ENCODE measurements around the gene CDH4. TPM values are rescaled to one million over a fixed set of nuclear protein-coding genes. Genes with fewer than 3 reads are reported as not detected.

CDH4 gene
- polyA plus RNA-seq, 6 donors from 2014 or later = not detected

- no peak for DNase-seq
- H3K4me1 Mint-ChIP-seq = peaks cover 0 to 2% (median 0%) of the 10 kb centered on the region in 3 donors
- no peak overlapping the region for H3K4me3 Mint-ChIP-seq
- peaks cover 4 to 12% (median 6%) of the 10 kb centered on the region in 7 donors for H3K9me3 Mint-ChIP-seq
- no peak overlapping the region for H3K27ac Mint-ChIP-seq
- H3K36me3 Mint-ChIP-seq = no peaks in the 10 kb centered on the region
- peaks cover 0 to 7% (median 7%) of the 10 kb centered on the region in 3 donors for H3K27me3 Mint-ChIP-seq
- ATAC-seq (ENCODE audit: low read depth in 2 of 2) = no peak
Measured at GRCh38 chr20:61864481-61864880, 612.4 kb downstream of the CDH4 start.

- no peak overlapping the region for H3K4me3 Mint-ChIP-seq
- ATAC-seq (ENCODE audit: low read depth in 2 of 2) (no peak), DNase-seq (no peak)
- peaks cover 0 to 7% (median 7%) of the 10 kb centered on the region in 3 donors for H3K27me3 Mint-ChIP-seq
- peaks cover 0 to 2% (median 0%) of the 10 kb centered on the region in 3 donors for H3K4me1 Mint-ChIP-seq
- H3K36me3 Mint-ChIP-seq = no peaks in the 10 kb centered on the region
- H3K27ac Mint-ChIP-seq = no peak overlapping the region
- peaks cover 4 to 12% (median 6%) of the 10 kb centered on the region in 7 donors for H3K9me3 Mint-ChIP-seq
Measured at GRCh38 chr20:61865353-61865752, 613.3 kb downstream of the CDH4 start.

DNA sequence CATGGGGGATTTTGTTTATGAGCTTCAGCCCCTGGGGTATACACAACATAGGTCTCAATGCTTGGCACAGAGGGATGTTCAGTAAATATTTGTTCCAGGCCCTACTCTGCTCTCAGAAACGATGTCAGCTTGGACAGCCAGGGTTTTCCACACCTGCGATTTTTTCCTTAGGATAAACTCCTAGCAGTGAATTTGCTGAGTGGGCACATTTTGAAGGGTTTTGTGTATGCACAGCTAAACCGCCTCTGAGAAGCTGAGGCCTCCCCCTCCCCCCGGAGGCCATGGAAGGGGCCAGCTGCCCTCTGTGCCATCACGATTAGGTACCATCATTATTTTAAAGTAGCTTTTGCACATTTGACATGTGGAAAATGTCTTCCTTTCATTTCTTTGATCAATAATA is 614.1 kb downstream of the CDH4 start:
- H3K4me3 Mint-ChIP-seq = no peak overlapping the region
- peaks cover 0 to 7% (median 7%) of the 10 kb centered on the region in 3 donors for H3K27me3 Mint-ChIP-seq
- H3K27ac Mint-ChIP-seq = no peak overlapping the region
- H3K36me3 Mint-ChIP-seq = no peaks in the 10 kb centered on the region
- H3K4me1 Mint-ChIP-seq = peaks cover 0 to 2% (median 0%) of the 10 kb centered on the region in 3 donors
- DNase-seq (no peak), ATAC-seq (ENCODE audit: low read depth in 2 of 2) (no peak)
- peaks cover 4 to 12% (median 6%) of the 10 kb centered on the region in 7 donors for H3K9me3 Mint-ChIP-seq

DNA sequence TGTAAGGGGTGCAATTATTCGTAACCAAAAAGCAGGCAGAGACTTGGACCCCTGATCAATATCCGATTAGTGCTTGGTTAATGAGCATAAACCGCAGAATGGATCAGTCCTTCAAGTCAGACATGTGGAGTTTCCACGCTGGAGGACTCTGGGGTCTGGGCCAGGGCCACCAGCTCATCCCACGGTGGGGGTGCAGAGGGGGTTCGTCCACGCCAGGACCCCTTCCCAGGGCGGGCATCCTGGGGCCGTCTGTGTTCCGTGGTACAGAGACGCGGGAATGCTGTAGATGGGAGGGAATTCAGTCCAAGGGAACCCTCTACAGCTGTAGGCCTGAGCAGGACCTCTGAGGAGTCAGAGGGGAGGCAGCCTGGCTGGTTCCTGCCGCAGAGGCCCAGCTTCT is 615.9 kb downstream of the CDH4 start:
- DNase-seq = no peak
- Mint-ChIP-seq H3K36me3 (no peaks in the 10 kb centered on the region), H3K9me3 (peaks cover 4 to 12% (median 6%) of the 10 kb centered on the region in 7 donors)

DNA sequence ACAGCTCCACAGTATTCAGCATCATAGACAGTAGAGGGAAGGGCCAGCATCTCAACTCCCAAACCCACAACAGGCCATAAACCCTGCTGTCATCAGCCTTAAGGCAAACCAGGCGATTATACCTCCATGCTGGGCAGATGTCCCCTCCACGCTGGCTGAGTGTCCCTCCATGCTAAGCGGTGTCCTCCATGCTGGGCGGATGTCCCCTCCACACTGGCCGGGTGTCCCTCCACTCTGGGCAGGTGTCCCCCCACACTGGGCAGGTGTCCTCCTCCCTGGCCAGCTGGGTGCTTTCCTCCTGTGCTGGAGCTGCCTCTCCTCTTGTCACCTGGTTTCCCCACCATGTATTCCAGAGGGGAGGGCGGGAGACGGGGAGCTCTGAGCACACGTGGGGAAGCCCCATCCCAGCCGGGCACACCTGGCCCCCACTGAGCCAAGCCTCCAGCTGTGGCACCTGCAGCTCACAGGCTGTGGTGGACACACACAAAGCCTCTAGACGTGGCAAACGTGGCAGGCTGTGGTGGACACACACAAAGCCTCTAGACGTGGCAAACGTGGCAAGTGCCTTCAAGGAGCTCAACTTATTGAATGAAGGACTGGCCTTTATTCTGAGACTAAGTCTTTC is 616.5 kb downstream of the CDH4 start:
- peaks cover 0 to 2% (median 0%) of the 10 kb centered on the region in 3 donors for H3K4me1 Mint-ChIP-seq
- H3K4me3 Mint-ChIP-seq = no peak overlapping the region
- peaks cover 4 to 12% (median 6%) of the 10 kb centered on the region in 7 donors for H3K9me3 Mint-ChIP-seq
- ATAC-seq (ENCODE audit: low read depth in 2 of 2) (no peak), DNase-seq (no peak)
- peaks cover 0 to 7% (median 7%) of the 10 kb centered on the region in 3 donors for H3K27me3 Mint-ChIP-seq
- H3K27ac Mint-ChIP-seq = no peak overlapping the region
- H3K36me3 Mint-ChIP-seq = no peaks in the 10 kb centered on the region

More for the DNA sequence above, 615.9 kb downstream of the CDH4 start:
- ATAC-seq (ENCODE audit: low read depth in 2 of 2) = no peak
- H3K27me3 Mint-ChIP-seq = peaks cover 0 to 7% (median 7%) of the 10 kb centered on the region in 3 donors
- H3K4me1 Mint-ChIP-seq = peaks cover 0 to 2% (median 0%) of the 10 kb centered on the region in 3 donors
- H3K27ac Mint-ChIP-seq = no peak overlapping the region
- no peak overlapping the region for H3K4me3 Mint-ChIP-seq

DNA sequence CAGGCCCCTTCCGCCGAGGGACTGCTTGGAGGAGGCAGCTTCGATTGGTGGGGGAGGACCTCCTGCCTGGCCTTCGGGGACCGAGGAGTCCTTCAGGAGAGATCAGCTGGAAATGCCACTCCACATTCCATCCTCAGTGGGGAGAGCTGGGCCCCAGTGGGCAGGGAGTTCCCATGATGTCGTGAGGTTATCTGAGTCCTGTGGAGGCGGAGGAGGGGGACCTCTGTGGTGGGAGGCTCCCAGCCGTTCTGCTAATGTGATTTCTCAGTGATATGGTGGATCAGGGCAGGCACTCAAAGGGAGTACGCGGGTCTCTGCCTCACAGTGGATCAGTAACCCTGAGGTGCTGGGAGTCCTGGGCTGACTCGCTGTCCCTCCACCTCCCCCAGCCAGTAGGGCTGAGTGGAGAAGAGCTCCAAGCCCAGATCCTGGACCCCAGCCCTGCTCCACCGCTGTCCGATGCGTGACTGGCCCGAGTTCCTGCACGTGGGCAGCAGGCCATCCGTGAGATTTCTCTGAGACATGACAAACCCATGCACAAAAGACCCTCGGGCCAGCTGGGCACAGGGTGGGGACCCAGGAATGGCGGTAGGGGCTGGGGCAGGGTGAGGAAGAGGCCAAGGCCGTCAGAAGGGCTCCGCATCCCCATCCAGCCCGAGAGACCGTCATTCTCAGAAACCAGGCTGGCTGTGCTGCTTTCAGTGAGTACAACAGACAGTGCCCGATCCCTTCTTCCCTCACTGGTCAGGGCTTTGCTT is 617.9 kb downstream of the CDH4 start:
- no peak for DNase-seq
- H3K4me1 Mint-ChIP-seq = peaks cover 0 to 2% (median 0%) of the 10 kb centered on the region in 3 donors
- no peak overlapping the region for H3K27ac Mint-ChIP-seq
- H3K9me3 Mint-ChIP-seq = peaks cover 4 to 12% (median 6%) of the 10 kb centered on the region in 7 donors
- peaks cover 0 to 7% (median 7%) of the 10 kb centered on the region in 3 donors for H3K27me3 Mint-ChIP-seq
- H3K4me3 Mint-ChIP-seq = peak overlapping the region in 2 of 8 donors; percentile 22 to 33
- H3K36me3 Mint-ChIP-seq = no peaks in the 10 kb centered on the region
- ATAC-seq (ENCODE audit: low read depth in 2 of 2) = no peak

DNA sequence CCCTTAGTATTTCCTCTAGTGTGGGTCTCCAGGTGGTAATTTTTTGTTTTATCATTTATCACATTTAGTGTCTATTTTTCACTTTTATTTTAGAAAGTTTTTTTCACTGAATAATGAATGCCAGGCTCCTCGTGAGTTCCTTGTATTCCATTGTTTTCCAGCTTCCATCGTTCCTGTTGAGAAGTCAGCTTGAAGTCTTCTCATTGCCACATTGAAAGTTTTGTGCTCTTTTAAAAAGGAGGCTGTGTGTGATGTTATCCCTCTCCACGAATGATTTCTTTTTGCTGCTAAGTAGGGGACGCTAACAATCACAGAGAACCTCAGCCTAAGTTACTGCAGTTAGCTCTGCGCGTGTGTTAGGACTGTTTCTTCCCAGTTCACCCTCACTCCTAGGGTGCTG is 619.1 kb downstream of the CDH4 start:
- peaks cover 0 to 5% (median 0%) of the 10 kb centered on the region in 7 donors for H3K9me3 Mint-ChIP-seq

GRCh38 chr20:61871913-61872312 is 619.9 kb downstream of the CDH4 start:
- Mint-ChIP-seq H3K36me3 (no peaks in the 10 kb centered on the region), H3K27me3 (peaks cover 0 to 2% (median 0%) of the 10 kb centered on the region in 3 donors), H3K9me3 (no peaks in the 10 kb centered on the region), H3K27ac (no peak overlapping the region), H3K4me3 (no peak overlapping the region), H3K4me1 (no peaks in the 10 kb centered on the region)
- ATAC-seq (ENCODE audit: low read depth in 2 of 2) (no peak), DNase-seq (no peak)

More for the DNA sequence above, 619.1 kb downstream of the CDH4 start:
- no peak for ATAC-seq (ENCODE audit: low read depth in 2 of 2)
- H3K36me3 Mint-ChIP-seq = no peaks in the 10 kb centered on the region
- H3K27me3 Mint-ChIP-seq = peaks cover 0 to 7% (median 0%) of the 10 kb centered on the region in 3 donors
- no peaks in the 10 kb centered on the region for H3K4me1 Mint-ChIP-seq
- no peak overlapping the region for H3K4me3 Mint-ChIP-seq
- no peak for DNase-seq
- H3K27ac Mint-ChIP-seq = no peak overlapping the region

- Mint-ChIP-seq H3K4me1 (no peaks in the 10 kb centered on the region), H3K4me3 (no peak overlapping the region), H3K27me3 (no peaks in the 10 kb centered on the region), H3K27ac (no peak overlapping the region), H3K36me3 (no peaks in the 10 kb centered on the region), H3K9me3 (no peaks in the 10 kb centered on the region)
- no peak for DNase-seq
- ATAC-seq (ENCODE audit: low read depth in 2 of 2) = no peak
Measured at GRCh38 chr20:61872371-61872900, 620.4 kb downstream of the CDH4 start.

GRCh38 chr20:61873651-61874420 is 621.8 kb downstream of the CDH4 start:
- Mint-ChIP-seq H3K36me3 (no peaks in the 10 kb centered on the region), H3K4me3 (no peak overlapping the region), H3K9me3 (no peaks in the 10 kb centered on the region), H3K27ac (no peak overlapping the region), H3K27me3 (no peaks in the 10 kb centered on the region), H3K4me1 (no peaks in the 10 kb centered on the region)
- DNase-seq = no peak
- ATAC-seq (ENCODE audit: low read depth in 2 of 2) = no peak

- no peaks in the 10 kb centered on the region for H3K36me3 Mint-ChIP-seq
- H3K27ac Mint-ChIP-seq = no peak overlapping the region
- H3K9me3 Mint-ChIP-seq = no peaks in the 10 kb centered on the region
- DNase-seq (no peak), ATAC-seq (ENCODE audit: low read depth in 2 of 2) (no peak)
- H3K4me3 Mint-ChIP-seq = no peak overlapping the region
- no peaks in the 10 kb centered on the region for H3K27me3 Mint-ChIP-seq
- H3K4me1 Mint-ChIP-seq = no peaks in the 10 kb centered on the region
Measured at GRCh38 chr20:61874421-61875068, 622.5 kb downstream of the CDH4 start.

DNA sequence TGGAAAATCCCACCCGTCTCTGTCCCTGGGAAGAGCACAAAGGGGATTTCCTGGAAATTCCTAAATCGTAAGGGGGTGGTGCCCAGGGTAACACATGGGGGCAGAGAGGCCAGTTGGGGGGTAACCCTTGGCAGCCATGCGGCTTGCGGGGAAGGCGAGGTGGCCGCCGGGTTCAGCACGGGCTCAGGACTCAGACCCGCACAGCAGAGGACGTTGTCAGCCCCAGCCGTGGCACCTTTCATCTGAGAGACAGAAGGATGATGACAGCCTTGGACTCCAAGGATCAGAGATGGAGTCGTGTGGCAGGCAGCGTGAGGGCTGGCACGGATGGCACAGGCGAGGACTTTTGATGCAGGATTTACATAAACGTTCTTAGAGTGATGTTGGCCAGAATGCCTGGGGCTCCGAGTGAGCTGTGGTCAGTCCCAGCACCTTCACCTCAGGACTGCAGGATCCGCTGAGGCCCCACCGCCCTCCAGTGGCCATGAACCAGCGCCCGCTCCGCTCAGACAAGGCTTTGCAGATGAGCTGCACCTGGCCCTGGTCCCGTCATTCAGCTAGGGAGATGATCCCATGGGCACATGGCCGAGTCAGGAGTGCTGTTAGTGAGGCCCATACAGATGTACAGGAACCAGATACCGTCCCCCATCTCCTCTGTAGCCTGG is 623.3 kb downstream of the CDH4 start:
- H3K9me3 Mint-ChIP-seq = peaks cover 0 to 4% (median 0%) of the 10 kb centered on the region in 7 donors
- H3K27me3 Mint-ChIP-seq = no peaks in the 10 kb centered on the region

More for the DNA sequence above, 623.3 kb downstream of the CDH4 start:
- Mint-ChIP-seq H3K36me3 (no peaks in the 10 kb centered on the region), H3K4me3 (no peak overlapping the region), H3K27ac (no peak overlapping the region), H3K4me1 (no peaks in the 10 kb centered on the region)
- ATAC-seq (ENCODE audit: low read depth in 2 of 2) (no peak), DNase-seq (no peak)
